HUES48 (cell line): ENCODE data around the gene STON1.

Experiments
- H3K27ac ChIP-seq: one replicate; pipeline ENCODE4 v1.7.0; 2013; ENCODE audit warnings: low read depth, low read length, inconsistent platforms
- H3K27me3 ChIP-seq: 2 replicates; pipeline ENCODE4 v1.6.1; 2013; ENCODE audit warnings: mild to moderate bottlenecking, low read length; ENCODE audit not compliant: control insufficient read depth, insufficient read depth
- H3K36me3 ChIP-seq: 2 replicates; pipeline ENCODE4 v1.6.1; 2013; ENCODE audit warnings: low read length; ENCODE audit not compliant: control insufficient read depth, insufficient read depth
- H3K4me1 ChIP-seq: 2 replicates; pipeline ENCODE4 v1.6.1; 2013; ENCODE audit warnings: mild to moderate bottlenecking, low read length; ENCODE audit not compliant: control insufficient read depth, insufficient read depth
- H3K4me3 ChIP-seq: 2 replicates; pipeline ENCODE4 v1.5.1; 2013; ENCODE audit warnings: mild to moderate bottlenecking, low read depth, low read length
- H3K9ac ChIP-seq: 2 replicates; pipeline ENCODE4 v1.6.1; 2013; ENCODE audit warnings: mild to moderate bottlenecking, low read depth, low read length, moderate library complexity
- H3K9me3 ChIP-seq: 2 replicates; pipeline ENCODE4 v1.6.1; 2013; ENCODE audit warnings: low read length; ENCODE audit not compliant: control insufficient read depth, insufficient read depth

The STON1 gene

GRCh38 chr2:48572816-48573215 is 42.9 kb downstream of the STON1 start:
- Histone ChIP-seq H3K36me3 (no peaks in the 10 kb centered on the region), H3K9ac (no peak overlapping the region), H3K27me3 (no peaks in the 10 kb centered on the region), H3K4me3 (no peak overlapping the region), H3K27ac (no peak overlapping the region), H3K4me1 (no peaks in the 10 kb centered on the region), H3K9me3 (no peaks in the 10 kb centered on the region)

GRCh38 chr2:48574353-48575287 is 44.7 kb downstream of the STON1 start:
- Histone ChIP-seq H3K27ac (no peak overlapping the region), H3K9ac (no peak overlapping the region), H3K36me3 (no peaks in the 10 kb centered on the region), H3K4me3 (no peak overlapping the region), H3K4me1 (no peaks in the 10 kb centered on the region), H3K27me3 (no peaks in the 10 kb centered on the region), H3K9me3 (no peaks in the 10 kb centered on the region)

- no peaks in the 10 kb centered on the region for H3K4me1 ChIP-seq
- no peak overlapping the region for H3K9ac ChIP-seq
- no peaks in the 10 kb centered on the region for H3K9me3 ChIP-seq
- H3K36me3 ChIP-seq: 0 out of 2 replicates have a peak, but pooled peaks cover 2% of the 10 kb centered on the region
- no peaks in the 10 kb centered on the region for H3K27me3 ChIP-seq
- no peak overlapping the region for H3K4me3 ChIP-seq
- H3K27ac ChIP-seq: no peak overlapping the region
Measured at GRCh38 chr2:48578313-48578712, 48.4 kb downstream of the STON1 start.

DNA sequence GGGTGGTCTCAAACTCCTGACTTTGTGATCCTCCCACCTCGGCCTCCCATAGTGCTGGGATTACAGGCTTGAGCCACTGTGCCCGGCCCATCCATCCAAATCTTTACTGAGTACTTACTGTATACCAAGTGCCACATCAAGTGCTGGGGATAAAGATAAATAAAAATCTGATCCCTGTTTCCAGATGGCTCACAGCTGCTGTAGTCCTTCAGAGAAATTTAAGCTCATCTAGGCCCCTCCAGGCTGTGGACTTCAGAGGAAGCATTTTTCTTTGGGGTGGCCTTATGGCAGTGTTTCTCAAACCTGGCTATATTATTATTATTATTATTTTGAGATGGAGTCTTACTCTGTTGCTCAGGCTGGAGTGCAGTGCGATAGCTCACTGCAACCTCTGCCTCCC is 54.0 kb downstream of the STON1 start:
- Histone ChIP-seq H3K36me3 (0 out of 2 replicates have a peak, but pooled peaks cover 2% of the 10 kb centered on the region), H3K27me3 (no peaks in the 10 kb centered on the region), H3K27ac (no peak overlapping the region), H3K9me3 (no peaks in the 10 kb centered on the region), H3K4me3 (no peak overlapping the region), H3K4me1 (peaks cover 17% of the 10 kb centered on the region), H3K9ac (no peak overlapping the region)

- Histone ChIP-seq H3K36me3 (0 out of 2 replicates have a peak, but pooled peaks cover 2% of the 10 kb centered on the region), H3K9me3 (no peaks in the 10 kb centered on the region), H3K4me3 (no peak overlapping the region), H3K27ac (no peak overlapping the region), H3K4me1 (peaks cover 19% of the 10 kb centered on the region), H3K27me3 (no peaks in the 10 kb centered on the region), H3K9ac (no peak overlapping the region)
Measured at GRCh38 chr2:48584551-48584950, 54.6 kb downstream of the STON1 start.

DNA sequence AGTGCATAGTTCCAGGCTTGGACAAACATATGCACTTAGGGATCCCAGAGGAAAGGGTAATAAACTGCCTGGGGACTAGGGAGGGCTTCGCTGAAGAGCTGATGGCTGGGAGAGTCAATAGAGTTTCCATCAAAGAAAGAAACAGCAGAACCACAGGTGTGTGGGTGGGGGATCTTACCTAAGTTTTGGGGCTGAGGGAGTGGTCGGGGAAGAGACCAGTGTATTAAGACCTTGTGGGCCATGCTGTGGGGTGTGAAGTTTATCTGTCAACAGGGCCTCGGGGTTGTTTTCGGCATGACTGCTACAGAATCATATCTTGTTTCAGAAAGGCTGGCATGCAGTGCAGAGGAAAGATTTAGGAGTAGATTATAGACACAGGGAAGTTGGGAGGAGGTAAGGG is 56.5 kb downstream of the STON1 start:
- Histone ChIP-seq H3K4me3 (no peak overlapping the region), H3K36me3 (no peaks in the 10 kb centered on the region), H3K27me3 (no peaks in the 10 kb centered on the region), H3K9me3 (no peaks in the 10 kb centered on the region), H3K4me1 (peaks cover 19% of the 10 kb centered on the region), H3K27ac (no peak overlapping the region), H3K9ac (no peak overlapping the region)

DNA sequence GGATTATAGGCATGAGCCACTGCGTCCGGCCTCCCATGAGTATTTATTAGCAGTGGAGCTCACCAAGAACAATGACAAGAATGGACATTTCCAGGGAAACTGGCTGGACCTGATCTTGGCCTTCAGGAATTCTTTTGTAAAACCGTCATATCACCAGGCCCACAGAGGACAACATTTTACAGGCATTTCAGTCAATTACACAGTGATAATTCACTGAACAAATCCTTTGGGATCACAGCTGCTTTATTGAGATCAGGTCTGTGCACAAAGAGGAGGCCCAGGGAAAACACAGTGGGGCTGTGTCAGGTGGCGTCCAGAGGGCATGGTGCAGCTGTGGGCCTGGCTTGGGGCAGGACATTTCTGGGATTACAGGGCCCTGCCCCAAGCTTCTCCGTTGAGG is 57.6 kb downstream of the STON1 start:
- Histone ChIP-seq H3K27me3 (no peaks in the 10 kb centered on the region), H3K27ac (no peak overlapping the region), H3K9ac (no peak overlapping the region), H3K9me3 (no peaks in the 10 kb centered on the region), H3K4me3 (no peak overlapping the region), H3K4me1 (peaks cover 19% of the 10 kb centered on the region), H3K36me3 (no peaks in the 10 kb centered on the region)

GRCh38 chr2:48587961-48588360 is 58.0 kb downstream of the STON1 start:
- H3K27me3 ChIP-seq: no peaks in the 10 kb centered on the region
- no peak overlapping the region for H3K9ac ChIP-seq
- H3K27ac ChIP-seq: no peak overlapping the region
- no peaks in the 10 kb centered on the region for H3K9me3 ChIP-seq
- peaks cover 19% of the 10 kb centered on the region for H3K4me1 ChIP-seq
- no peaks in the 10 kb centered on the region for H3K36me3 ChIP-seq
- H3K4me3 ChIP-seq: no peak overlapping the region

GRCh38 chr2:48588745-48589144 is 58.8 kb downstream of the STON1 start:
- no peaks in the 10 kb centered on the region for H3K36me3 ChIP-seq
- no peaks in the 10 kb centered on the region for H3K9me3 ChIP-seq
- no peaks in the 10 kb centered on the region for H3K27me3 ChIP-seq
- H3K27ac ChIP-seq: no peak overlapping the region
- no peak overlapping the region for H3K4me3 ChIP-seq
- H3K9ac ChIP-seq: no peak overlapping the region
- H3K4me1 ChIP-seq: peaks cover 19% of the 10 kb centered on the region

GRCh38 chr2:48589170-48589767 is 59.3 kb downstream of the STON1 start:
- peaks cover 19% of the 10 kb centered on the region for H3K4me1 ChIP-seq
- H3K27ac ChIP-seq: no peak overlapping the region
- no peaks in the 10 kb centered on the region for H3K27me3 ChIP-seq
- H3K4me3 ChIP-seq: no peak overlapping the region
- no peaks in the 10 kb centered on the region for H3K36me3 ChIP-seq
- no peaks in the 10 kb centered on the region for H3K9me3 ChIP-seq
- H3K9ac ChIP-seq: no peak overlapping the region

DNA sequence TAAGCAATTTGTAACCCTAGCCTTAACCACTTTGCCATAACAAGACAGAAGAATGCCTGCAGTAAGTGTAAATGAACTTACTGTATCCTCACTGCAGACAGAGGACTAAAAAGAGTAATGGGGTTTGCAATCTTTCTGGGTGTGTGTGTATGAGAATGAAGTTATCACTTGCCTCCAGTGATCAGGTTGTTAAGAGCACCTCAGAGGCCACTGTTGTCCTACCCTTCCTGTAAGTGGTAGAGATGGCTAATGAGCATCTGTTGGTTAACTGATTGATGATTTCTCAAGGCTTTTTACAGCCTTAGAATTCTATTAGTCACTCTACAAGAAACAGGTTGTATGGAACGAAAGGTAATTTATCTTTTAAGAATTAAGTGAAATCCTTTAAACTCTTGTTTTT is 60.1 kb downstream of the STON1 start:
- H3K4me1 ChIP-seq: peaks cover 14% of the 10 kb centered on the region
- no peaks in the 10 kb centered on the region for H3K27me3 ChIP-seq
- H3K27ac ChIP-seq: no peak overlapping the region
- H3K9me3 ChIP-seq: no peaks in the 10 kb centered on the region
- H3K36me3 ChIP-seq: no peaks in the 10 kb centered on the region
- no peak overlapping the region for H3K9ac ChIP-seq
- no peak overlapping the region for H3K4me3 ChIP-seq
